ENCODE results near the gene E2F4.

- TF ChIP-seq EP300 (IDR thresholded peaks at IDR 0.05; ENCODE audit: borderline replicate concordance) = no peak
- TF ChIP-seq RAD21 (IDR thresholded peaks at IDR 0.05; ENCODE audit: low read depth) = no peak
- no peak for TF ChIP-seq NFIC (IDR thresholded peaks at IDR 0.05)
- TF ChIP-seq YY1 (IDR thresholded peaks at IDR 0.05; ENCODE audit: low read depth) = no peak
- TF ChIP-seq, protein P1, sequence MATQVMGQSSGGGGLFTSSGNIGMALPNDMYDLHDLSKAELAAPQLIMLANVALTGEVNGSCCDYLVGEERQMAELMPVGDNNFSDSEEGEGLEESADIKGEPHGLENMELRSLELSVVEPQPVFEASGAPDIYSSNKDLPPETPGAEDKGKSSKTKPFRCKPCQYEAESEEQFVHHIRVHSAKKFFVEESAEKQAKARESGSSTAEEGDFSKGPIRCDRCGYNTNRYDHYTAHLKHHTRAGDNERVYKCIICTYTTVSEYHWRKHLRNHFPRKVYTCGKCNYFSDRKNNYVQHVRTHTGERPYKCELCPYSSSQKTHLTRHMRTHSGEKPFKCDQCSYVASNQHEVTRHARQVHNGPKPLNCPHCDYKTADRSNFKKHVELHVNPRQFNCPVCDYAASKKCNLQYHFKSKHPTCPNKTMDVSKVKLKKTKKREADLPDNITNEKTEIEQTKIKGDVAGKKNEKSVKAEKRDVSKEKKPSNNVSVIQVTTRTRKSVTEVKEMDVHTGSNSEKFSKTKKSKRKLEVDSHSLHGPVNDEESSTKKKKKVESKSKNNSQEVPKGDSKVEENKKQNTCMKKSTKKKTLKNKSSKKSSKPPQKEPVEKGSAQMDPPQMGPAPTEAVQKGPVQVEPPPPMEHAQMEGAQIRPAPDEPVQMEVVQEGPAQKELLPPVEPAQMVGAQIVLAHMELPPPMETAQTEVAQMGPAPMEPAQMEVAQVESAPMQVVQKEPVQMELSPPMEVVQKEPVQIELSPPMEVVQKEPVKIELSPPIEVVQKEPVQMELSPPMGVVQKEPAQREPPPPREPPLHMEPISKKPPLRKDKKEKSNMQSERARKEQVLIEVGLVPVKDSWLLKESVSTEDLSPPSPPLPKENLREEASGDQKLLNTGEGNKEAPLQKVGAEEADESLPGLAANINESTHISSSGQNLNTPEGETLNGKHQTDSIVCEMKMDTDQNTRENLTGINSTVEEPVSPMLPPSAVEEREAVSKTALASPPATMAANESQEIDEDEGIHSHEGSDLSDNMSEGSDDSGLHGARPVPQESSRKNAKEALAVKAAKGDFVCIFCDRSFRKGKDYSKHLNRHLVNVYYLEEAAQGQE (IDR thresholded peaks at IDR 0.05; ENCODE audit: low read depth) = no peak
- TF ChIP-seq EGR1 (IDR thresholded peaks at IDR 0.05) = no peak
- no peak for TF ChIP-seq MAX (IDR thresholded peaks at IDR 0.05)
- TF ChIP-seq FOXM1 (IDR thresholded peaks at IDR 0.05; ENCODE audit: borderline replicate concordance, low read depth) = no peak
- TF ChIP-seq TCF12 (IDR thresholded peaks at IDR 0.05; ENCODE audit: low read depth) = no peak
- TF ChIP-seq CEBPB (IDR thresholded peaks at IDR 0.05) = no peak
- TF ChIP-seq, protein P2, sequence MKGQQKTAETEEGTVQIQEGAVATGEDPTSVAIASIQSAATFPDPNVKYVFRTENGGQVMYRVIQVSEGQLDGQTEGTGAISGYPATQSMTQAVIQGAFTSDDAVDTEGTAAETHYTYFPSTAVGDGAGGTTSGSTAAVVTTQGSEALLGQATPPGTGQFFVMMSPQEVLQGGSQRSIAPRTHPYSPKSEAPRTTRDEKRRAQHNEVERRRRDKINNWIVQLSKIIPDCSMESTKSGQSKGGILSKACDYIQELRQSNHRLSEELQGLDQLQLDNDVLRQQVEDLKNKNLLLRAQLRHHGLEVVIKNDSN (IDR thresholded peaks at IDR 0.05) = no peak
These were observed 39.1 kb downstream of the E2F4 start for GRCh38 chr16:67230809-67231660.

All from Ishikawa (cell line).